ENCODE data around the gene SEC61B. TPM values are rescaled to one million over a fixed set of nuclear protein-coding genes. Genes with fewer than 3 reads are reported as not detected.
A peak's percentile ranks its signal among the peaks of the same experiment; 100 is the strongest.

The SEC61B gene
- total and polyA plus RNA-seq, 9 of the 15 experiments (the other 6 are each of a cell fraction or from before 2014, with no cell fraction given), result 57.8 to 262 (median 172) TPM

- TF ChIP-seq SFPQ (IDR thresholded peaks at IDR 0.05; ENCODE audit: low read depth, low read length), result no peak
- no peak for TF ChIP-seq JUNB (CRISPR knock-in tag; conservative IDR thresholded peaks at IDR 0.05)
- peak; percentile 53 for TF ChIP-seq STAG1 (CRISPR knock-in tag; IDR thresholded peaks at IDR 0.05; ENCODE audit: borderline replicate concordance)
- peak; percentile 53; the same call in 1 of the 2 replicates for TF ChIP-seq ESRRA (IDR thresholded peaks at IDR 0.05; ENCODE audit: borderline replicate concordance, low read depth)
- TF ChIP-seq LEF1 (IDR thresholded peaks at IDR 0.05), result no peak
- TF ChIP-seq ZNF778 (CRISPR knock-in tag; IDR thresholded peaks at IDR 0.05), result no peak
- 0 out of 2 replicates have a peak, but pooled peaks have one; percentile 39 for TF ChIP-seq RB1 (IDR thresholded peaks at IDR 0.05; ENCODE audit: low read depth)
- peak; percentile 27; the same call in 1 of the 2 replicates for TF ChIP-seq KLF16 (IDR thresholded peaks at IDR 0.05)
- TF ChIP-seq PYGO2 (tag; IDR thresholded peaks at IDR 0.05), result no peak
- TF ChIP-seq DPF2 (IDR thresholded peaks at IDR 0.05), result no peak
- peak; percentile 83 to 96 (median 94) for TF ChIP-seq CTCF (IDR thresholded peaks at IDR 0.05 in 2 of 3, conservative IDR thresholded peaks at IDR 0.05 in 1 of 3; ENCODE audit: insufficient read depth in 2 of 3, low read depth in 1 of 3, low read length in 3 of 3)
- TF ChIP-seq GMEB1 (CRISPR knock-in tag; IDR thresholded peaks at IDR 0.05), result no peak
- no peak for TF ChIP-seq POLR2B (IDR thresholded peaks at IDR 0.05; ENCODE audit: low read depth, partially characterized antibody)
- peak; percentile 77 to 90 for TF ChIP-seq RAD21 (CRISPR knock-in tag; conservative IDR thresholded peaks at IDR 0.05 in 1 of 2, IDR thresholded peaks at IDR 0.05 in 1 of 2)
Measured at GRCh38 chr9:99184475-99185347, 37.4 kb upstream of the SEC61B start (continued).
